Pulmonary artery endothelial cell (primary cell): ENCODE measurements around the gene SPTA1. TPM values are rescaled to one million over a fixed set of nuclear protein-coding genes. Genes with fewer than 3 reads are reported as not detected.

ENCODE experiments used
- DNase-seq: peaks from one replicate; pipeline ENCODE4 v3.0.0-alpha.2; 2011; ENCODE audit warnings: low read depth, low spot score
- total RNA-seq: library from RNA; depleted of rRNA; stranded (reverse); fragments of >200 nt; gene quantifications from 2 replicates; pipeline ENCODE4 v1.2.3, GENCODE V29; 2014

The SPTA1 gene
- total RNA-seq, 1 donor from 2014 or later = 0.13 TPM

DNA sequence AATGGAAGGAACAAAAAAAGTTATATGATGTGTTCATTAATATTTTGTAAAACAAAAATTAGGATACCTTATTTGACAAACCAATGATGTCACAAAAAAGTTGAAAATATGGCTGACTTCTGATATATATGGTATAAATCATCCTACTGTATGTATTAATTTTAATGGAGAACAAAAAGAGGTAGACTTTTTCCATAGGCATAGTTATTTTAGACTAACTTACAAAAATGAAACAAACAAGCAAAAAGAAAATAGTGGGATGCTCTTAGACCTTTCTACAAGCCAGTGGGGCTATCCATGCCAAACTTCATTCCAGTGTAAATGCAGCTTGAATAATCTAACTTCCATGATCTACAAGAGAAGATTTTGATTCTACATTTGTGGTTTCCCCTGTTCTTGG is 522 bp upstream of the SPTA1 start:
- DNase-seq = no peak

GRCh38 chr1:158685085-158685484 is 1.4 kb downstream of the SPTA1 start:
- no peak for DNase-seq

DNA sequence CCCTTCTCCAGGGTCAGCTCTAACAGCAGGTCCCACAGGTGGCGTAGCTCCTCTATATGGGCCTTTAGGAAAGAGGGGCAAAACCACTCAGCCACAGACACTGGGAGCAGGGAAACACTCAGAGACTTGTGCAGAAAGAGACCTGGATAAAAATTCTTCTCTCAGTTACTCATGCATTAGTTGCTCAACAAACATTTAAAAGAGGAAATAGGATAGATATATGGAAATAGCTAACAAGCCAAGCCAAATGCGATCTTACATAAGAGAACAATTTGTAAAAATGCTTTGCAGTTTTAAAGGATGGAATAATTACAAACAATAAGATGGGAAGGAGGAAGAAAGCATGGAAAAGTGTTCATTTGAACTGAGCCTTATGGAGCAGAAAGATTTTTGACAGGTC is 4.9 kb downstream of the SPTA1 start:
- no peak for DNase-seq

DNA sequence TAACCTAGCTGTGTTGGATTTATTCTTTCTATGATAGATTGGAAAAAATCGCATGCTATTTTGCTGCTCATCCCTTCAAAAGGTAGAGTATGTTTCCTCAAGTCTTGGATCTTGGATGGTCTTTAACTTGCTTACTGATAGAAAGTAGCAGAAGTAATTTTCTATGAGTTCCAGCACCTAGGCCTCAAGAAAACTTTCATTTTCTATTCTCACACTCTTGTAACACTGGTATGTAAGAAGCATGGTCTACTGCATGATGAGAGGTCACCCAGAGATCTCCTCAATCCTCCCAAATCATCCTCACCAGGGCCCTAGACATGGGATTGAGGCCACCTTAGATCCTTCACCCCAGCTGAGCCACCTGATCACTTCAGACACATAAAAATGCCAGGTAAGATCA is 7.2 kb downstream of the SPTA1 start:
- no peak for DNase-seq

- DNase-seq = no peak
Measured at GRCh38 chr1:158675563-158676323, 10.8 kb downstream of the SPTA1 start.

DNA sequence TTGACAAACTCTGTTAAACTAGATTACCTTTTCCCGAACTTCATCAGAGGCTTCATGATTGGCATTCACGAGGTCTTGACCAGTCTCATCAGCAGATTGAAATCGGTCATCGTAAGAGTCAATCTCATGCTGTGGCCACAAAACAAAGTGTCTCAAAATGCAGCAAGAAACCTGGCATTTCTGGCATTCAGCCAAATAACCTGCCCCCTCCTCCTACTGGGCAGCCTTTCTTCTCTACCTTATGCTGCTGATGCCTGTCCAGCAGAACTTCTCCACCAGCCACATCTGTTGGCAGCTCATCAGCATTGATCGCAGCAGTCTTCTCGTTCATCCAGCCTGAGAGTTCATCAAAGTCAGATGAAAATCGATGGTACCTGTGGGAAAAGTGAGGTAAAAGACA is 12.2 kb downstream of the SPTA1 start:
- DNase-seq = no peak

- no peak for DNase-seq
Measured at GRCh38 chr1:158666037-158666436, 20.5 kb downstream of the SPTA1 start.

DNA sequence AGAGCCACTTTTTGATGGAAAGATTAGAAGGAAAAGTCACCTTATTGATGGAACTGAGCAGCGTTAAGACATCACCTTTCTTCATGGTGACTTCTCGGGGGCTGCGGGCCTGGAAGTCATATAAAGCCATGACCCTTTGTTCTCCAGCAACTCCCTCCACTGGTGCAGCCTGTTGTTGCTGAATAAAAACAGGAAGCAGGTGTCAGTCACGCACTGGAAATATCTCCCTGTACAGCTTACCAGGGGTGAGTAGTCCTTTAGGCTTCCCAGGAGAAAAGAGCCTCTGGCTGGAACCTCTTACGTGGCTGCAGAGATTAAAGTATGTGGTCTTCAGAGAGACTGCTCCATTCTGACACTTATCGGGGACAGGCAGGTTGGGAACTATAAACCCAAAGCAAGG is 31.9 kb downstream of the SPTA1 start:
- no peak for DNase-seq

DNA sequence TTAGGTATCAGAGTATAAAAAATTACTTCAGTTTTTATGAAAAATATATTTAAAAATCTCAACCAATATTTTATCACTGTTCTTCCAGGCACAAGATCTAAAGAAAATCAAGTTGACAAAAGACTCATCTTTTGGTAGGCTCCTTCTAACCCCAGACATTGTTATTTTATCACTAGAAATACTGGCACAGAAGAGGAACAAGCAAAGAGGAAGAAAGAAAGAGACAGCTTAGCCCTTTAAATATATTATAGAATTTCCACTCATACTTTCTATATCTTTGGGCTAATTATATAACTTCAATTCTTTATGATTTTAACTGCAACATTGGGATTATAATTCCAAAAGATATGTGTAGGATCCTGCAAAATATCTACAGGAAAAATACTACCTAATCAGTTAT is 32.4 kb downstream of the SPTA1 start:
- no peak for DNase-seq

GRCh38 chr1:158652721-158653334 is 33.7 kb downstream of the SPTA1 start:
- DNase-seq = no peak

GRCh38 chr1:158649052-158649451 is 37.5 kb downstream of the SPTA1 start:
- DNase-seq = no peak

DNA sequence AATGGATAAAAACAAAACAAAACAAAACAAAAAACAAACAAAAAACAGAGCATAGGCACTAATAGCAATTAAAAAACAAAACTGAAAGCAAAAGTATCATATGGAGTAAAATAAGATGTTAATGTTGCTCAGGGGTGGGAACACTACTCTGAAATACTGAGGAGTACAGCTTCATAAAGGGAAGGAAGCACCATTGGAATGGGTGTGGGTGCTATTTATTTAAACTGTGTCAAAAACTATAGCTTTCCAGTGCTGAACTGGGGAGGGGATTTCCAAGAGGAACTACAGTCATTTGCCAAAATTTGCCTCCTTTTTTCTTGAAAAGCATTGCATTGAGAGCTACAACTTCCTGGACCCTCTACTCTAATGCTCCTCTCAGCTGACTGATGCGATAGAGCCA is 40.0 kb downstream of the SPTA1 start:
- no peak for DNase-seq

GRCh38 chr1:158644449-158644848 is 42.1 kb downstream of the SPTA1 start:
- DNase-seq = no peak

DNA sequence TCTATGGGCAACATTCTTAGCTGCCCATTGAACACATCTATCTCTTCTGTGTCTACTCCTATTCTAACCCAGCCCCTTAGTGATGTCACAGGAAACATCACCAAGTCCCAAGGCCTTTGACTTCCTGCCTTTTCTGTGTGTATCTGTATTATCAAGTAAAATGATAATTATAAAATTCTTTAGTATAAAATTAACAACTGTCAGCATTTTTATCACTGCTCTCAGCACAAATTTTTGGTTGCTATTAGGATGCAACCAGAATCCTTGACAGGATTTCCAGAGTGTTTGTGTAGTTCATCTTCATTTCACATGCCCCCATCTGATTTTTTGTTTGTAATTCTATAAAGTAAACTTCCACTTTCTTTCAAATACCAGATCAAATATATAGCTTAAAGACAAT is 47.6 kb downstream of the SPTA1 start:
- DNase-seq = no peak

DNA sequence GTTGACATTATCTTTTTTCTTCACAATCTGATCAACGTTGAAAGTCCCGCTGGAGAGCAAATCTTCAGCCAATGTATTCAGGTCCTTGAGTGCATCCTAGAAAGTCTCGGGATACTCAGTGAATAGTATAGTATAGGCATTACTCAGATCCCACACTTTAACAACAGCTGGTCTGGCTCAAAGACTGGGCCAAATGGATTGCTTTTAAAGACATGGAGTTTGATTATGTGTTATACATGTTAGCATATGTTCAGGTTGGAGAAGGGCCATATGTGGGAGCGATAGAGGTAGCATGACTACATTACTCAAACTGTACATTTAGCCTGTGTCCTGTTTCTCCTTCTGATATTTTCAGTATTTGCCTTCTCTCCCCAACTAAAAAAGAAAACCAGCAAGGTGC is 48.4 kb downstream of the SPTA1 start:
- no peak for DNase-seq

- no peak for DNase-seq
Measured at GRCh38 chr1:158613764-158614163, 72.8 kb downstream of the SPTA1 start.

DNA sequence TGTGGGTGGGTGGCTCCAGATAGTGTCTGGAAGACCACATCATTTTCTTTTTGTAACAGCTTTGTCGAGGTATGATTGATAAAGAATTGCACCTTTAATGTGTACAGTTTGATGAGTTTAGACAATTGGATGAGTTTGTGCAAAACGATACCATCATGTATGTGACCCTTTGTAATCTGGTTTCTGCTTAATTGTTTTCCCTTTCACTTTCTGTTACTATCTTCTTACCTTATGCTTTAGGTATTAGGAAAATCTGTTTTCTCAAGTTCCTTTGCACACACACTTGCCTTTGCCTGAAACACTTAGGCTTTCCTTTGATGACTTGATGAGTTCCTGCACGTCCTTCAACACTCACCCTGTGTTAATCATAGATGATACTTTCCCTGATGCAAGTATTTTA is 74.6 kb downstream of the SPTA1 start:
- no peak for DNase-seq

DNA sequence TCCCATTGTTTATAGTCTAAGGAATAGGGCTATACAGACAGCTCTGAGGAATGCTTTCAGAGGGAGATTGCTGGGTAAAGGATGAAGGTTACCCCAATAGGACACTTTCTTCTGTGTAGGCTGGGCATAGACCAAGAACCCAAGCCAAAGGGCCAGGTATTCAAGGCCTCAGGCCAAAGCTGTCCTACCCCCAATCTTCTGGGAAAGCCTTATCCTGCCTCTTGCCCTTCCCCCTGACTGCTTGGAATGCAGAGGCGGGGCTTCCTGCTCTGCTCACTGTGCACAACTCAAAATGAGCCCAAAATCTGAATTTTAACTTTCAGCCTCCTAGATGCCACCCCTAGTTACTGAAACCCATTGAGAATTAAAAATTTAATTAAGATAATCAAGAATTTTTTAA is 79.2 kb downstream of the SPTA1 start:
- DNase-seq = no peak

DNA sequence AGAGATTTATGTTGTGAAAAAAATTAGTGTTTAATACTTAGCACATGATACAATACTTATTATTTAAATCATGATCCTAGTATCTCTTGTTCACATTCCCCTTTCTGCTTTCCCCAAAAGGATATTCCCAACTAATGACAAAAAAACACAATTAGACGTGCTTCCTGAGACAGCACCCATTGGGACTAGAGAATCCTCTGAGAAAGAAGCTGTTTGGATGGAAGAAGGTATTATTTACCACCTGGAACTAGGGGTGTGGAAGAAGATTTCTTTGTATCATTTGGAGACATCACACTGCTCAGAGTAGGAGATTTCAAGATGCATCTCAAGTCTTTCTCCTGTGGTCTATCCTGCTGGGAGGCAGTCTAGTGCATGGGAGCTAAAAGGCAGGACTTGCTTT is 81.5 kb downstream of the SPTA1 start, which contains the start of gene OR10Z1:
TSS of gene OR10Z1 (plus strand) at position 301 of the 400 bp plus-strand sequence. CDS start 1,171 bp downstream, outside the sequence.
- DNase-seq = no peak

- DNase-seq = no peak
Measured at GRCh38 chr1:158600735-158601134, 85.8 kb downstream of the SPTA1 start.

- DNase-seq = no peak
Measured at GRCh38 chr1:158586942-158587341, 99.6 kb downstream of the SPTA1 start.

DNA sequence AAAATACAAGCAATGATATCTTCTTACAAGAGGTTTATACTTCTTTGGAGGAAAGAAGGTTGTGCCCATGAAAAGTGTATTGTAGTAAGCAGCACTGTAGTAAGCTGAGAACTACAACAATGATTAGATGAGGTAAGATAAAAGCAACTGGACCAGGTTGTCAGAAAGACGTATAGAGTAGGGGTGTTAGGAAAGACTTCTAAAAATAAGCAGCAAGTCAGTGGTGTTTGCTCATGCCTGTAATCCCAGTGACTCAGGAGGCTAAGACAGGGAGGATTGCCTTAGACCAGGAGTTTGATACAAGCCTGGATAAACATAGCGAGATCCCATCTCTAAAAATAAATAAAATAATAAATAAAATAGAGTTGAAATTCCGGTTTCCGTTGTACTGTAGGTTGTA is 102.6 kb downstream of the SPTA1 start:
- no peak for DNase-seq

- DNase-seq = no peak
Measured at GRCh38 chr1:158579733-158580132, 106.8 kb downstream of the SPTA1 start, which contains the start of gene OR10X1. Gene OR10X1 (minus strand): TSS chr1:158579899. CDS start chr1:158579899, 0 bp downstream.
